Loucy (cell line): ENCODE results near the gene ZNF181.

Experiments used
- H2AFZ ChIP-seq: fragments of 200-600 bp; sonication (generic); 2 replicates; pipeline ENCODE4 v1.6.0; 2016; ENCODE audit warnings: antibody characterized with exemption, mild to moderate bottlenecking, low read length, moderate library complexity
- H3F3A ChIP-seq: fragments of 200-600 bp; 2 replicates; pipeline ENCODE4 v1.6.0; 2016; ENCODE audit warnings: antibody characterized with exemption, low read depth, mild to moderate bottlenecking
- H3K27me3 ChIP-seq: fragments of 200-600 bp; sonication (generic); 2 replicates; pipeline ENCODE4 v1.6.1; 2014; ENCODE audit warnings: low read length, mild to moderate bottlenecking; ENCODE audit not compliant: insufficient read depth, poor library complexity, severe bottlenecking
- H3K36me3 ChIP-seq: fragments of 200-600 bp; sonication (generic); 2 replicates; pipeline ENCODE4 v1.6.1; 2016; ENCODE audit warnings: low read length; ENCODE audit not compliant: insufficient read depth
- H3K4me1 ChIP-seq: fragments of 200-600 bp; sonication (generic); 2 replicates; pipeline ENCODE4 v1.5.1; 2014; ENCODE audit warnings: low read length, mild to moderate bottlenecking; ENCODE audit not compliant: insufficient read depth, poor library complexity, severe bottlenecking
- H3K4me2 ChIP-seq: fragments of 200-600 bp; sonication (generic); 2 replicates; pipeline ENCODE4 v1.6.0; 2014; ENCODE audit warnings: antibody characterized with exemption, low read length, low read depth, mild to moderate bottlenecking; ENCODE audit not compliant: poor library complexity, severe bottlenecking
- H3K4me3 ChIP-seq: fragments of 200-600 bp; sonication (generic); 2 replicates; pipeline ENCODE4 v1.5.1; 2014; ENCODE audit warnings: low read length, mild to moderate bottlenecking, mixed read lengths; ENCODE audit not compliant: poor library complexity, severe bottlenecking
- H3K79me2 ChIP-seq: fragments of 200-600 bp; sonication (generic); 2 replicates; pipeline ENCODE4 v1.6.1; 2014; ENCODE audit warnings: low read length; ENCODE audit not compliant: insufficient read depth
- H3K9ac ChIP-seq: fragments of 200-600 bp; sonication (generic); 2 replicates; pipeline ENCODE4 v1.6.0; 2014; ENCODE audit warnings: mild to moderate bottlenecking, low read depth, low read length, moderate library complexity; ENCODE audit not compliant: poor library complexity, severe bottlenecking
- H3K9me2 ChIP-seq: fragments of 200-600 bp; sonication (generic); replicated peaks from 2 replicates; pipeline ENCODE4 v1.6.1; 2016; ENCODE audit warnings: low read depth, low read length, mixed read lengths
- H3K9me3 ChIP-seq: fragments of 200-600 bp; sonication (generic); 2 replicates; pipeline ENCODE4 v1.6.1; 2014; ENCODE audit warnings: mild to moderate bottlenecking, antibody characterized with exemption, low read length, low read depth; ENCODE audit not compliant: insufficient read depth
- H4K20me1 ChIP-seq: fragments of 200-600 bp; sonication (generic); 2 replicates; pipeline ENCODE4 v1.6.0; 2014; ENCODE audit warnings: antibody characterized with exemption, low read length, mild to moderate bottlenecking; ENCODE audit not compliant: insufficient read depth, poor library complexity, severe bottlenecking
- EZH2phosphoT487 ChIP-seq: fragments of 200-600 bp; IDR thresholded peaks from 2 replicates; pipeline ENCODE4 v1.6.1; 2018; ENCODE audit warnings: antibody characterized with exemption, mild to moderate bottlenecking, moderate library complexity, borderline replicate concordance
- TF ChIP-seq, protein P1 (sequence below): fragments of 200-600 bp; sonication (generic); conservative IDR thresholded peaks from 2 replicates; pipeline ENCODE4 v1.5.1; 2014; ENCODE audit warnings: mild to moderate bottlenecking, antibody characterized with exemption, low read length

The ZNF181 gene

GRCh38 chr19:34734537-34735103 is 577 bp downstream of the ZNF181 start:
- Histone ChIP-seq H4K20me1 (no peaks in the 10 kb centered on the region), H3K4me1 (peaks cover 9% of the 10 kb centered on the region), H3K9ac (peak overlapping the region; percentile 72), H3K36me3 (no peaks in the 10 kb centered on the region), H3K9me3 (no peaks in the 10 kb centered on the region), H3K9me2 (no peaks in the 10 kb centered on the region), H3K4me3 (peak overlapping the region; percentile 93), H3K79me2 (peaks cover 8% of the 10 kb centered on the region; the same call in 1 of the 2 replicates), H3K4me2 (peak overlapping the region; percentile 93), H3F3A (no peaks in the 10 kb centered on the region), H2AFZ (peak overlapping the region; percentile 99), H3K27me3 (no peaks in the 10 kb centered on the region)
- TF ChIP-seq, protein P1, sequence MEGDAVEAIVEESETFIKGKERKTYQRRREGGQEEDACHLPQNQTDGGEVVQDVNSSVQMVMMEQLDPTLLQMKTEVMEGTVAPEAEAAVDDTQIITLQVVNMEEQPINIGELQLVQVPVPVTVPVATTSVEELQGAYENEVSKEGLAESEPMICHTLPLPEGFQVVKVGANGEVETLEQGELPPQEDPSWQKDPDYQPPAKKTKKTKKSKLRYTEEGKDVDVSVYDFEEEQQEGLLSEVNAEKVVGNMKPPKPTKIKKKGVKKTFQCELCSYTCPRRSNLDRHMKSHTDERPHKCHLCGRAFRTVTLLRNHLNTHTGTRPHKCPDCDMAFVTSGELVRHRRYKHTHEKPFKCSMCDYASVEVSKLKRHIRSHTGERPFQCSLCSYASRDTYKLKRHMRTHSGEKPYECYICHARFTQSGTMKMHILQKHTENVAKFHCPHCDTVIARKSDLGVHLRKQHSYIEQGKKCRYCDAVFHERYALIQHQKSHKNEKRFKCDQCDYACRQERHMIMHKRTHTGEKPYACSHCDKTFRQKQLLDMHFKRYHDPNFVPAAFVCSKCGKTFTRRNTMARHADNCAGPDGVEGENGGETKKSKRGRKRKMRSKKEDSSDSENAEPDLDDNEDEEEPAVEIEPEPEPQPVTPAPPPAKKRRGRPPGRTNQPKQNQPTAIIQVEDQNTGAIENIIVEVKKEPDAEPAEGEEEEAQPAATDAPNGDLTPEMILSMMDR: no peak
- TF ChIP-seq EZH2phosphoT487: no peak

DNA sequence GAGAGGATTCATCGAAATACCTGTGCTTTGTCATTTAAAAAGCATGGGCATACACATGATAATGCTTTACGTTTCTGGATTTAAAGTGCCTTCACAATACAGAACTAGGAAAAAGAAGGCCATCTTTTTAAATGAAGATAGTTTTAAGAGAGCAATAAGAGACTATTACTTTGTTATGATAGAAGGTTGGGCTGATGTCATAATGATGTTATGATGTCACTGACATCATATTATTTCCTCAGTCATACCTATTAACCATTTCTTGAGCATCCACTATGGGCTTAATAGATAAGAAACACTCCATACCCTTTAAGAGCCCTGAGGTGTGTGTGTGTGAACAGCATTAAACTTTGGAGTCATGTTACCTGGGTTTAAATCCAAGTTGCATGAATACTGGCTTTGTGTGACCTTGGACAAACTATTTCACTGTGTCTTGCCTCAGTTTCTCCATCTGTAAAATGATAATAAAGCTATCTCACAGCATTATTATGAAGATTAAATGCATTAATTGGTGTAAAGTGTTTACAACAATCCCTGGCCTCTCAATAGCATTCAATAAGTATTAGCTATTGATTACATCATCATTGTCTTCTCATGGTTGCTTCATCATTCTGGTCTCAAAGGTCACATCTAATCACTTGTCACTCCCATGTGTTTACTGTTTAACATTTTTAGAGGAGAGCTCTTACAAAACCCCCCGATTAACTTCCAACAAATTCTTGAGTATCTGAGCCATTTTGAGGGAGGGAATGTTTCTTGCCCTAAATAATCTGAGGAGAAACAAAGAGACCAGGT is 11.1 kb downstream of the ZNF181 start:
- Histone ChIP-seq H3K4me3 (no peak overlapping the region), H3K79me2 (no peaks in the 10 kb centered on the region), H3K27me3 (no peaks in the 10 kb centered on the region), H3K4me1 (no peaks in the 10 kb centered on the region), H3K9me2 (no peaks in the 10 kb centered on the region), H3K4me2 (no peak overlapping the region), H4K20me1 (no peaks in the 10 kb centered on the region), H3K9me3 (no peaks in the 10 kb centered on the region), H3F3A (no peaks in the 10 kb centered on the region), H3K9ac (no peak overlapping the region), H2AFZ (no peak overlapping the region), H3K36me3 (no peaks in the 10 kb centered on the region)
- no peak for TF ChIP-seq EZH2phosphoT487

DNA sequence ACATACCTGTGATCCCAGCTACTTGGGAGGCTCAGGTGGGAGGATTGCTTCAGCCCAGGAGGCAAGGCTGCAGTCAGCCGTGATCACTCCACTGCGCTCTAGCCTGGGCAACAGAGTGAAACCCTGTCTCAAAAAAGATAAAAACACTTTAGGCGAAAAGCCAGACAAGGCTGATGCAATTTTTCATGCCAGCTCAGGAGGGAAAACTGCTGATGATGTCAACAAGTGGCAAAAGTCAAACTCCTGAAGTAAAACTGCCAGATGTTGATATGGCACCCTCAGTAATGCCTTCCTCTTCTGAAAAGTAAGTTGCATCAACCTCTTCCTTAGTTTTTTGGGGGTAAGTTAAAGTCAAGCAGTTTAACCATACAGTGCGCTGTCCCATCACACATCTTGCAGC is 23.4 kb downstream of the ZNF181 start:
- peaks cover 44% of the 10 kb centered on the region; the same call in 1 of the 2 replicates for H3K9me3 ChIP-seq
- no peak overlapping the region for H3K4me3 ChIP-seq
- H3K36me3 ChIP-seq: no peaks in the 10 kb centered on the region
- no peaks in the 10 kb centered on the region for H3K27me3 ChIP-seq
- H3K4me1 ChIP-seq: no peaks in the 10 kb centered on the region
- H4K20me1 ChIP-seq: no peaks in the 10 kb centered on the region
- TF ChIP-seq, protein P1: no peak
- no peak for TF ChIP-seq EZH2phosphoT487
- no peaks in the 10 kb centered on the region for H3F3A ChIP-seq
- H2AFZ ChIP-seq: no peak overlapping the region
- no peak overlapping the region for H3K9ac ChIP-seq
- no peaks in the 10 kb centered on the region; the same call in 1 of the 2 replicates for H3K9me2 ChIP-seq
- H3K4me2 ChIP-seq: no peak overlapping the region
- no peaks in the 10 kb centered on the region for H3K79me2 ChIP-seq
